Left ventricle myocardium inferior (tissue), 1 donor: Measurements from ENCODE around the gene PCARE. TPM values are rescaled to one million over a fixed set of nuclear protein-coding genes. Genes with fewer than 3 reads are reported as not detected.

Experiments used
- DNase-seq: peaks from one replicate; pipeline ENCODE4 v3.0.0-alpha.2; 2020
- H3K27ac ChIP-seq: fragments of 200-600 bp; replicated peaks from 2 replicates; pipeline ENCODE4 v1.8.0; 2021
- H3K27me3 ChIP-seq: fragments of 200-600 bp; 2 replicates; pipeline ENCODE4 v1.8.0; 2021; ENCODE audit warnings: low read depth
- H3K36me3 ChIP-seq: fragments of 200-600 bp; 2 replicates; pipeline ENCODE4 v1.8.0; 2021
- H3K4me1 ChIP-seq: fragments of 200-600 bp; 2 replicates; pipeline ENCODE4 v1.8.0; 2021
- H3K4me3 ChIP-seq: fragments of 200-600 bp; 2 replicates; pipeline ENCODE4 v1.8.0; 2021; ENCODE audit warnings: mild to moderate bottlenecking, moderate library complexity
- H3K9me3 ChIP-seq: fragments of 200-600 bp; replicated peaks from 2 replicates; pipeline ENCODE4 v1.8.0; 2021
- CTCF ChIP-seq: fragments of 200-600 bp; IDR thresholded peaks from 2 replicates; pipeline ENCODE4 v1.8.0; 2021; ENCODE audit warnings: antibody characterized with exemption, mild to moderate bottlenecking, borderline replicate concordance
- intact Hi-C: fragments of 100-400 bp; cut with micrococcal nuclease; formaldehyde crosslinking; loops from one replicate; pipeline ENCODE4 v1.11.0; 2022
- total RNA-seq: library from RNA; stranded (reverse); fragmentation: NEBNext Ultra II Directional; extraction: Animal tissue kit (Norgen Biotek cat#: 25700); gene quantifications from one replicate; pipeline ENCODE4 v1.2.1, GENCODE V29; 2021
- donor health status: DM: no; HTN: yes; CAD: no; lungs with severe emphysema.

Gene PCARE
- total RNA-seq, 1 donor from 2014 or later = 0.74 TPM

GRCh38 chr2:29054430-29054829, 19.9 kb downstream of the PCARE start:
- DNase-seq = no peak
- TF ChIP-seq CTCF = no peak
- Histone ChIP-seq H3K4me1 (peaks cover 9% of the 10 kb centered on the region), H3K9me3 (no peaks in the 10 kb centered on the region), H3K36me3 (peaks cover 22% of the 10 kb centered on the region), H3K27ac (no peak overlapping the region), H3K4me3 (no peak overlapping the region), H3K27me3 (no peaks in the 10 kb centered on the region)
- intact Hi-C loops = no loop called here

GRCh38 chr2:29053670-29054400, 20.5 kb downstream of the PCARE start:
- Histone ChIP-seq H3K27ac (peak overlapping the region; percentile 33), H3K9me3 (no peaks in the 10 kb centered on the region), H3K4me1 (peaks cover 9% of the 10 kb centered on the region), H3K4me3 (no peak overlapping the region), H3K36me3 (peaks cover 25% of the 10 kb centered on the region), H3K27me3 (no peaks in the 10 kb centered on the region)
- TF ChIP-seq CTCF = no peak
- no peak for DNase-seq
- intact Hi-C loops = no loop called here

- intact Hi-C loops = no loop called here
These were observed 21.1 kb downstream of the PCARE start for GRCh38 chr2:29053223-29053622.

GRCh38 chr2:29052807-29053206, 21.5 kb downstream of the PCARE start:
- TF ChIP-seq CTCF = no peak
- H3K9me3 ChIP-seq = no peaks in the 10 kb centered on the region
- intact Hi-C loops = no loop called here
- no peaks in the 10 kb centered on the region for H3K27me3 ChIP-seq
- H3K4me1 ChIP-seq = peaks cover 9% of the 10 kb centered on the region
- H3K36me3 ChIP-seq = peaks cover 26% of the 10 kb centered on the region
- DNase-seq = no peak
- no peak overlapping the region for H3K4me3 ChIP-seq
- H3K27ac ChIP-seq = no peak overlapping the region

More at GRCh38 chr2:29053223-29053622, 21.1 kb downstream of the PCARE start:
- no peak for TF ChIP-seq CTCF
- no peak for DNase-seq
- Histone ChIP-seq H3K4me3 (no peak overlapping the region), H3K36me3 (peaks cover 25% of the 10 kb centered on the region), H3K27ac (peak overlapping the region; percentile 33), H3K4me1 (peaks cover 9% of the 10 kb centered on the region), H3K27me3 (no peaks in the 10 kb centered on the region), H3K9me3 (no peaks in the 10 kb centered on the region)

GRCh38 chr2:29051730-29052129, 22.6 kb downstream of the PCARE start:
- no peak for DNase-seq
- TF ChIP-seq CTCF = no peak
- H3K9me3 ChIP-seq = no peaks in the 10 kb centered on the region
- no peaks in the 10 kb centered on the region for H3K27me3 ChIP-seq
- intact Hi-C loops = no loop called here
- H3K4me3 ChIP-seq = no peak overlapping the region
- H3K27ac ChIP-seq = no peak overlapping the region
- peaks cover 36% of the 10 kb centered on the region for H3K36me3 ChIP-seq
- H3K4me1 ChIP-seq = peaks cover 9% of the 10 kb centered on the region
